IMR-90 (cell line): Measurements from ENCODE around the gene SASH1. TPM values are rescaled to one million over a fixed set of nuclear protein-coding genes. Genes with fewer than 3 reads are reported as not detected.

ENCODE experiments used
- ATAC-seq: fragments of 200-7000 bp; cut with Tn5 transposase; 2 replicates; pipeline ENCODE4 v1.9.1; 2020; ENCODE audit warnings: low read depth, mild to moderate bottlenecking, moderate library complexity
- BruUV-seq: library from RNA; stranded (reverse); fragments of 400-500 nt; replicated peaks from 2 replicates; lab custom pipeline; 2021; lab: Mats Ljungman, UMichigan
- CTCF ChIA-PET: fragments of 300-600 bp; formaldehyde crosslinking; extraction: SDS; loops from one replicate; lab custom pipeline; 2021; ENCODE audit warnings: antibody characterized with exemption; lab: Yijun Ruan, JAX
- POLR2A ChIA-PET: fragments of 300-600 bp; sonication (Branson Sonifier 250); formaldehyde crosslinking; loops from one replicate; lab custom pipeline; 2022; ENCODE audit warnings: antibody characterized with exemption; ENCODE audit not compliant: unreplicated experiment; lab: Charles Lee
- DNase-seq: peaks from one replicate; pipeline ENCODE4 v3.0.0; 2013
- H2AFZ ChIP-seq: replicated peaks from 2 replicates; pipeline ENCODE3; 2013; ENCODE audit warnings: low read length, mild to moderate bottlenecking; ENCODE audit not compliant: poor library complexity
- H2AK5ac ChIP-seq: 2 replicates; pipeline ENCODE4 v1.6.1; 2013; ENCODE audit warnings: low read depth, low read length, inconsistent platforms
- H2AK9ac ChIP-seq: replicated peaks from 2 replicates; pipeline ENCODE3; 2013; ENCODE audit warnings: mild to moderate bottlenecking, low read depth, low read length, moderate library complexity; ENCODE audit not compliant: poor library complexity
- H2BK120ac ChIP-seq: 2 replicates; pipeline ENCODE4 v1.6.1; 2013; ENCODE audit warnings: low read depth, low read length, inconsistent platforms
- H2BK15ac ChIP-seq: 3 replicates; pipeline ENCODE4 v1.6.1; 2013; ENCODE audit warnings: low read depth, low read length, inconsistent platforms
- H2BK20ac ChIP-seq: 2 replicates; pipeline ENCODE4 v1.6.1; 2013; ENCODE audit warnings: low read depth, mild to moderate bottlenecking, inconsistent platforms, low read length, moderate library complexity
- H2BK5ac ChIP-seq: 2 replicates; pipeline ENCODE4 v1.6.1; 2013; ENCODE audit warnings: mild to moderate bottlenecking, low read depth, low read length, inconsistent platforms; ENCODE audit not compliant: poor library complexity, severe bottlenecking
- H3K14ac ChIP-seq: replicated peaks from 2 replicates; pipeline ENCODE4 v1.6.1; 2013; ENCODE audit warnings: low read depth, low read length, inconsistent platforms
- H3K18ac ChIP-seq: 2 replicates; pipeline ENCODE4 v1.6.1; 2013; ENCODE audit warnings: low read depth, low read length, control low read depth
- H3K23ac ChIP-seq: 2 replicates; pipeline ENCODE4 v1.6.1; 2013; ENCODE audit warnings: low read depth, low read length, inconsistent platforms
- H3K27ac ChIP-seq: 2 replicates; pipeline ENCODE4 v1.5.1; 2013; ENCODE audit warnings: mild to moderate bottlenecking, control low read depth, low read length; ENCODE audit not compliant: insufficient read depth
- H3K27me3 ChIP-seq: 2 replicates; pipeline ENCODE4 v1.6.1; 2013; ENCODE audit warnings: low read length; ENCODE audit not compliant: control insufficient read depth, insufficient read depth
- H3K36me3 ChIP-seq: 2 replicates; pipeline ENCODE4 v1.6.1; 2013; ENCODE audit warnings: low read length, mixed read lengths; ENCODE audit not compliant: control insufficient read depth, insufficient read depth
- H3K4ac ChIP-seq: 2 replicates; pipeline ENCODE4 v1.6.1; 2013; ENCODE audit warnings: low read depth, low read length, inconsistent platforms
- H3K4me1 ChIP-seq: 2 replicates; pipeline ENCODE4 v1.6.1; 2013; ENCODE audit warnings: low read length, mixed read lengths; ENCODE audit not compliant: control insufficient read depth, insufficient read depth
- H3K4me2 ChIP-seq: 2 replicates; pipeline ENCODE4 v1.6.1; 2013; ENCODE audit warnings: low read depth, mild to moderate bottlenecking, control low read depth, low read length, moderate library complexity
- H3K4me3 ChIP-seq: 2 replicates; pipeline ENCODE4 v1.5.1; 2013; ENCODE audit warnings: low read depth, mild to moderate bottlenecking, control low read depth, low read length, moderate library complexity; ENCODE audit not compliant: insufficient read depth
- H3K56ac ChIP-seq: 2 replicates; pipeline ENCODE4 v1.6.1; 2013; ENCODE audit warnings: low read length, inconsistent platforms; ENCODE audit not compliant: insufficient read depth; ENCODE audit errors: extremely low read depth
- H3K79me1 ChIP-seq, 2 experiments: 2 replicates each; pipeline ENCODE4 v1.6.1; 2013; ENCODE audit warnings: low read length in 2 of 2, inconsistent platforms in 1 of 2, low read depth in 1 of 2
- H3K9ac ChIP-seq: 2 replicates; pipeline ENCODE4 v1.6.1; 2013; ENCODE audit warnings: low read depth, low read length, control low read depth
- H3K9me1 ChIP-seq: 2 replicates; pipeline ENCODE4 v1.6.1; 2013; ENCODE audit warnings: low read length, inconsistent platforms; ENCODE audit not compliant: insufficient read depth
- H3K9me3 ChIP-seq: 2 replicates; pipeline ENCODE4 v1.6.1; 2013; ENCODE audit warnings: low read length; ENCODE audit not compliant: control insufficient read depth, insufficient read depth
- H4K20me1 ChIP-seq: 2 replicates; pipeline ENCODE4 v1.6.1; 2013; ENCODE audit warnings: low read length, inconsistent platforms; ENCODE audit not compliant: insufficient read depth
- H4K5ac ChIP-seq: 2 replicates; pipeline ENCODE4 v1.6.1; 2013; ENCODE audit warnings: mild to moderate bottlenecking, low read depth, low read length, control low read depth
- H4K8ac ChIP-seq, 2 experiments: 2 replicates each; pipeline ENCODE4 v1.6.1; 2013; ENCODE audit warnings: low read depth in 2 of 2, low read length in 2 of 2, control low read depth in 1 of 2, inconsistent platforms in 1 of 2
- H4K91ac ChIP-seq: 2 replicates; pipeline ENCODE4 v1.6.1; 2013; ENCODE audit warnings: low read depth, low read length, inconsistent platforms; ENCODE audit not compliant: insufficient read depth
- BHLHE40 ChIP-seq: fragments of 150-350 bp; IDR thresholded peaks from 2 replicates; pipeline ENCODE4 v1.6.1; 2016; ENCODE audit warnings: mild to moderate bottlenecking, low read depth, low read length
- CEBPB ChIP-seq: IDR thresholded peaks from 2 replicates; pipeline ENCODE4 v1.6.1; 2012; ENCODE audit warnings: low read depth, low read length, improper control_type of control experiment
- CHD1 ChIP-seq: IDR thresholded peaks from 2 replicates; pipeline ENCODE4 v1.6.1; 2012; ENCODE audit warnings: low read depth, low read length, improper control_type of control experiment
- CTCF ChIP-seq: conservative IDR thresholded peaks from 2 replicates; pipeline ENCODE4 v1.5.1; 2012; ENCODE audit warnings: mild to moderate bottlenecking, low read depth, low read length, improper control_type of control experiment
- ELK1 ChIP-seq: fragments of 150-350 bp; IDR thresholded peaks from 2 replicates; pipeline ENCODE4 v1.6.1; 2016; ENCODE audit warnings: low read depth, mild to moderate bottlenecking, low read length, moderate library complexity, borderline replicate concordance
- FOS ChIP-seq: fragments of 150-350 bp; IDR thresholded peaks from 2 replicates; pipeline ENCODE4 v1.6.1; 2016; ENCODE audit warnings: low read depth, low read length
- MAFK ChIP-seq: IDR thresholded peaks from 2 replicates; pipeline ENCODE4 v1.6.1; 2012; ENCODE audit warnings: low read depth, low read length, improper control_type of control experiment
- MAZ ChIP-seq: IDR thresholded peaks from 2 replicates; pipeline ENCODE4 v1.6.1; 2012; ENCODE audit warnings: low read depth, mild to moderate bottlenecking, low read length, improper control_type of control experiment, moderate library complexity, borderline replicate concordance
- MXI1 ChIP-seq: IDR thresholded peaks from 2 replicates; pipeline ENCODE4 v1.6.1; 2012; ENCODE audit warnings: low read depth, mild to moderate bottlenecking, low read length, moderate library complexity, borderline replicate concordance
- NFE2L2 ChIP-seq: fragments of 150-350 bp; IDR thresholded peaks from 2 replicates; pipeline ENCODE4 v1.6.1; 2016; ENCODE audit warnings: low read depth, mild to moderate bottlenecking, low read length
- POLR2A ChIP-seq: IDR thresholded peaks from 2 replicates; pipeline ENCODE4 v1.6.1; 2012; ENCODE audit warnings: mild to moderate bottlenecking, low read depth, low read length
- RAD21 ChIP-seq: IDR thresholded peaks from 2 replicates; pipeline ENCODE4 v1.6.1; 2012; ENCODE audit warnings: low read length, improper control_type of control experiment
- RCOR1 ChIP-seq: IDR thresholded peaks from 2 replicates; pipeline ENCODE4 v1.6.1; 2012; ENCODE audit warnings: mild to moderate bottlenecking, low read length, improper control_type of control experiment; ENCODE audit not compliant: insufficient replicate concordance
- RFX5 ChIP-seq: IDR thresholded peaks from 2 replicates; pipeline ENCODE4 v1.8.0; 2012; ENCODE audit warnings: low read depth, mild to moderate bottlenecking, low read length, moderate library complexity
- SMC3 ChIP-seq: fragments of 150-350 bp; IDR thresholded peaks from 2 replicates; pipeline ENCODE4 v1.6.1; 2016; ENCODE audit warnings: low read depth, mild to moderate bottlenecking, antibody characterized with exemption, low read length, moderate library complexity
- WGBS, 2 experiments: methylation state at CpG; one replicate each; pipeline versions ENCODE4 v1.1.5 to v1.1.7; 2013; ENCODE audit warnings: missing lambda C conversion rate in 2 of 2; ENCODE audit not compliant: insufficient read length in 1 of 2; ENCODE audit errors: extremely low coverage in 2 of 2; 5-methylcytosine and 5-hydroxymethylcytosine counted together
- dilution Hi-C: fragments of 300-500 bp; cut with HindIII; formaldehyde crosslinking; loops from one replicate; pipeline ENCODE4 v1.14.3; 2018; ENCODE audit warnings: low sequenced_read_pairs; ENCODE audit not compliant: unreplicated experiment
- in situ Hi-C: fragments of 300-500 bp; cut with MboI; formaldehyde crosslinking; loops from 3 replicates; pipeline ENCODE4 v1.14.3; 2019; ENCODE audit warnings: low sequenced_read_pairs, inconsistent platforms, mixed read lengths
- intact Hi-C: fragments of 100-400 bp; cut with micrococcal nuclease; formaldehyde crosslinking; loops from 2 replicates; pipeline ENCODE4 v1.10.0; 2022
- polyA plus RNA-seq, 3 experiments: library from polyadenylated mRNA; depleted of rRNA; stranded (reverse); fragments of >200 nt; gene quantifications; 2 replicates each; pipeline ENCODE4 v1.2.3, GENCODE V29; 2012; ENCODE audit warnings: low replicate concordance in 1 of 3
- total RNA-seq: library from RNA; depleted of rRNA; stranded (reverse); fragments of >200 nt; gene quantifications from 2 replicates; pipeline ENCODE4 v1.2.3, GENCODE V29; 2012
- TF ChIP-seq, protein P1 (sequence below): fragments of 150-350 bp; IDR thresholded peaks from 2 replicates; pipeline ENCODE4 v1.6.1; 2017; ENCODE audit warnings: mild to moderate bottlenecking, antibody characterized with exemption, low read length, low read depth

Gene SASH1
- total and polyA plus RNA-seq, 2 of the 4 experiments (the other 2 are of a cell fraction), result 11.6 to 16.5 TPM

- Histone ChIP-seq H3K79me1 (peaks cover 18 to 44% of the 10 kb centered on the region in 2 experiments), H3K36me3 (no peaks in the 10 kb centered on the region), H2AK9ac (no peak overlapping the region), H3K23ac (no peak overlapping the region), H3K4me1 (peaks cover 2% of the 10 kb centered on the region), H4K8ac (no peak overlapping the region), H3K9ac (no peak overlapping the region), H3K9me3 (no peaks in the 10 kb centered on the region), H3K27ac (no peak overlapping the region), H2BK15ac (0 out of 3 replicates have a peak overlapping the region, but pooled peaks have one; percentile 47), H2BK5ac (no peak overlapping the region), H4K5ac (no peak overlapping the region), H2BK20ac (no peak overlapping the region), H2BK120ac (no peak overlapping the region), H3K9me1 (peaks cover 10% of the 10 kb centered on the region), H3K4me3 (no peak overlapping the region), H3K14ac (no peak overlapping the region), H2AFZ (no peak overlapping the region), H3K4me2 (no peak overlapping the region), H3K56ac (no peak overlapping the region), H3K4ac (no peak overlapping the region), H4K20me1 (no peaks in the 10 kb centered on the region), H4K91ac (no peak overlapping the region), H3K27me3 (no peaks in the 10 kb centered on the region), H2AK5ac (no peak overlapping the region), H3K18ac (no peak overlapping the region)
- POLR2A ChIA-PET, result no interaction called here
- dilution Hi-C loops, result no loop called here
- no CpG with 5 or more reads among the region's 4 CpGs for WGBS, 2 experiments
- DNase-seq (no peak), ATAC-seq (no peak)
- CTCF ChIA-PET, result no interaction called here
- intact Hi-C loops, result no loop called here
- BruUV-seq, result no TSS peak
- TF ChIP-seq MAFK, result no peak
- TF ChIP-seq CTCF, result no peak
- no peak for TF ChIP-seq RCOR1
- no peak for TF ChIP-seq CEBPB
- TF ChIP-seq POLR2A, result no peak
- no peak for TF ChIP-seq CHD1
- no peak for TF ChIP-seq MXI1
- TF ChIP-seq NFE2L2, result no peak
- no peak for TF ChIP-seq BHLHE40
- TF ChIP-seq ELK1, result no peak
- TF ChIP-seq MAZ, result no peak
- TF ChIP-seq FOS, result no peak
- TF ChIP-seq, protein P1, sequence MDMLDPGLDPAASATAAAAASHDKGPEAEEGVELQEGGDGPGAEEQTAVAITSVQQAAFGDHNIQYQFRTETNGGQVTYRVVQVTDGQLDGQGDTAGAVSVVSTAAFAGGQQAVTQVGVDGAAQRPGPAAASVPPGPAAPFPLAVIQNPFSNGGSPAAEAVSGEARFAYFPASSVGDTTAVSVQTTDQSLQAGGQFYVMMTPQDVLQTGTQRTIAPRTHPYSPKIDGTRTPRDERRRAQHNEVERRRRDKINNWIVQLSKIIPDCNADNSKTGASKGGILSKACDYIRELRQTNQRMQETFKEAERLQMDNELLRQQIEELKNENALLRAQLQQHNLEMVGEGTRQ, result no peak
- TF ChIP-seq RFX5, result no peak
- TF ChIP-seq SMC3, result no peak
- TF ChIP-seq RAD21, result no peak
- in situ Hi-C loops, result no loop called here
Measured at GRCh38 chr6:148422085-148422484, 79.4 kb downstream of the SASH1 start.
